HepG2 (cell line): ENCODE results near the gene ATF1. TPM values are rescaled to one million over a fixed set of nuclear protein-coding genes. Genes with fewer than 3 reads are reported as not detected.

Source experiments
- CBX2 ChIP-seq, 2 experiments: fragments of 200-600 bp in 1 of 2; sonication (generic); formaldehyde crosslinking in 1 of 2; IDR thresholded peaks; 2 replicates each; pipeline versions ENCODE4 v1.7.0 to v1.8.1; 2018 to 2022; ENCODE audit warnings: low read depth in 2 of 2, low read length in 1 of 2, mild to moderate bottlenecking in 1 of 2, missing genetic modification reagents in 1 of 2
- EEA1 ChIP-seq: sonication (generic); formaldehyde crosslinking; IDR thresholded peaks from 2 replicates; pipeline ENCODE4 v1.5.1; 2020; ENCODE audit warnings: mild to moderate bottlenecking, missing genetic modification reagents, borderline replicate concordance
- HMGA1 ChIP-seq: sonication (generic); formaldehyde crosslinking; conservative IDR thresholded peaks from 2 replicates; pipeline ENCODE4 v1.4.0; 2020; ENCODE audit warnings: missing genetic modification reagents
- LCORL ChIP-seq, 2 experiments: fragments of 450-650 bp in 1 of 2; sonication (generic) in 1 of 2; formaldehyde crosslinking in 1 of 2; IDR thresholded peaks; 2 replicates each; pipeline versions ENCODE4 v1.5.0 to v1.6.1; 2017 to 2020; ENCODE audit warnings: antibody characterized with exemption in 1 of 2, missing genetic modification reagents in 1 of 2
- MLLT10 ChIP-seq: sonication (generic); formaldehyde crosslinking; IDR thresholded peaks from 2 replicates; pipeline ENCODE4 v1.4.0; 2020; ENCODE audit warnings: missing genetic modification reagents
- NPAS2 ChIP-seq: sonication (generic); formaldehyde crosslinking; IDR thresholded peaks from 2 replicates; pipeline ENCODE4 v1.8.0; 2022; ENCODE audit warnings: mild to moderate bottlenecking, missing genetic modification reagents, borderline replicate concordance
- PAXIP1 ChIP-seq: sonication (generic); formaldehyde crosslinking; conservative IDR thresholded peaks from 2 replicates; pipeline ENCODE4 v1.4.0; 2020; ENCODE audit warnings: mild to moderate bottlenecking, missing genetic modification reagents, moderate library complexity
- POLR2G ChIP-seq: fragments of 200-400 bp; formaldehyde crosslinking; IDR thresholded peaks from 2 replicates; pipeline ENCODE4 v1.6.1; 2018; ENCODE audit warnings: mild to moderate bottlenecking, low read depth, low read length, moderate library complexity
- SP1 ChIP-seq, 2 experiments: fragments of 450-650 bp in 1 of 2; sonication (generic) in 1 of 2; formaldehyde crosslinking in 1 of 2; IDR thresholded peaks; 2 replicates each; pipeline versions ENCODE4 v1.4.0 to v1.6.1; 2016 to 2020; ENCODE audit warnings: missing genetic modification reagents in 1 of 2
- TBL1XR1 ChIP-seq: fragments of 150-350 bp; IDR thresholded peaks from 2 replicates; pipeline ENCODE4 v1.6.1; 2014; ENCODE audit warnings: borderline replicate concordance, low read length; ENCODE audit not compliant: partially characterized antibody
- ZBTB34 ChIP-seq: sonication (generic); formaldehyde crosslinking; IDR thresholded peaks from 2 replicates; pipeline ENCODE4 v1.8.0; 2022; ENCODE audit warnings: mild to moderate bottlenecking, missing genetic modification reagents
- ZEB1 ChIP-seq: IDR thresholded peaks from 2 replicates; pipeline ENCODE4 v1.6.1; 2012; ENCODE audit warnings: mild to moderate bottlenecking, low read depth, inconsistent platforms; ENCODE audit not compliant: insufficient replicate concordance
- ZNF143 ChIP-seq: sonication (generic); formaldehyde crosslinking; IDR thresholded peaks from 2 replicates; pipeline ENCODE4 v1.4.0; 2020; ENCODE audit warnings: missing genetic modification reagents
- ZNF331 ChIP-seq: sonication (generic); formaldehyde crosslinking; IDR thresholded peaks from 2 replicates; pipeline ENCODE4 v1.4.0; 2020; ENCODE audit warnings: missing genetic modification reagents
- ZNF546 ChIP-seq: sonication (generic); formaldehyde crosslinking; conservative IDR thresholded peaks from 2 replicates; pipeline ENCODE4 v1.8.1; 2023; ENCODE audit warnings: mild to moderate bottlenecking, missing genetic modification reagents
- ZNF629 ChIP-seq: sonication (generic); formaldehyde crosslinking; conservative IDR thresholded peaks from 2 replicates; pipeline ENCODE4 v1.5.0; 2020; ENCODE audit warnings: missing genetic modification reagents
- polyA plus RNA-seq, 8 experiments: library from polyadenylated mRNA; depleted of rRNA in 3 of 8; stranded (reverse) in 7 of 8; unstranded in 1 of 8; fragments of >200 nt; fragmentation: Illumina TruSeq in 4 of 8; extraction: Trizol in 4 of 8; gene quantifications; 2 replicates each; pipeline versions ENCODE4 v1.2.1 to v1.2.3, GENCODE V29; 2011 to 2016; ENCODE audit warnings: low read depth in 4 of 8, missing spikeins in 1 of 8, mixed read lengths in 1 of 8; ENCODE audit not compliant: insufficient read depth in 1 of 8
- total RNA-seq, 5 experiments: library from RNA; depleted of rRNA; stranded (reverse); fragments of >200 nt; fragmentation: Illumina TruSeq; extraction: Trizol; gene quantifications; 2 replicates each; pipeline ENCODE4 v1.2.3, GENCODE V29; 2016; ENCODE audit warnings: low read depth in 1 of 5
- TF ChIP-seq, protein P1 (sequence below): sonication (generic); formaldehyde crosslinking; IDR thresholded peaks from 2 replicates; pipeline ENCODE4 v1.4.0; 2020; ENCODE audit warnings: missing genetic modification reagents, borderline replicate concordance

Gene ATF1
- total and polyA plus RNA-seq, 2 of the 13 experiments (the other 11 are each of a cell fraction or from before 2014, with no cell fraction given): 29.3 to 52.0 TPM

- TF ChIP-seq ZEB1 (no peak), CBX2 (IDR thresholded peaks at IDR 0.05; ENCODE audit: low read depth, low read length) (no peak), CBX2 (CRISPR knock-in tag; IDR thresholded peaks at IDR 0.05; ENCODE audit: low read depth) (no peak), PAXIP1 (CRISPR knock-in tag) (peak; percentile 18; the same call in 1 of the 2 replicates), TBL1XR1 (no peak), ZNF331 (CRISPR knock-in tag) (peak; percentile 73), HMGA1 (CRISPR knock-in tag) (no peak), MLLT10 (CRISPR knock-in tag) (no peak), LCORL (IDR thresholded peaks at IDR 0.05) (no peak), LCORL (CRISPR knock-in tag; IDR thresholded peaks at IDR 0.05) (peak; percentile 85), ZNF546 (CRISPR knock-in tag) (no peak), ZBTB34 (CRISPR knock-in tag) (no peak), ZNF143 (CRISPR knock-in tag) (no peak), POLR2G (peak; percentile 92), NPAS2 (CRISPR knock-in tag) (no peak), SP1 (IDR thresholded peaks at IDR 0.05) (no peak), SP1 (CRISPR knock-in tag; IDR thresholded peaks at IDR 0.05) (peak; percentile 43; the same call in 1 of the 2 replicates), ZNF629 (CRISPR knock-in tag) (no peak), EEA1 (CRISPR knock-in tag) (no peak)
- TF ChIP-seq, protein P1, sequence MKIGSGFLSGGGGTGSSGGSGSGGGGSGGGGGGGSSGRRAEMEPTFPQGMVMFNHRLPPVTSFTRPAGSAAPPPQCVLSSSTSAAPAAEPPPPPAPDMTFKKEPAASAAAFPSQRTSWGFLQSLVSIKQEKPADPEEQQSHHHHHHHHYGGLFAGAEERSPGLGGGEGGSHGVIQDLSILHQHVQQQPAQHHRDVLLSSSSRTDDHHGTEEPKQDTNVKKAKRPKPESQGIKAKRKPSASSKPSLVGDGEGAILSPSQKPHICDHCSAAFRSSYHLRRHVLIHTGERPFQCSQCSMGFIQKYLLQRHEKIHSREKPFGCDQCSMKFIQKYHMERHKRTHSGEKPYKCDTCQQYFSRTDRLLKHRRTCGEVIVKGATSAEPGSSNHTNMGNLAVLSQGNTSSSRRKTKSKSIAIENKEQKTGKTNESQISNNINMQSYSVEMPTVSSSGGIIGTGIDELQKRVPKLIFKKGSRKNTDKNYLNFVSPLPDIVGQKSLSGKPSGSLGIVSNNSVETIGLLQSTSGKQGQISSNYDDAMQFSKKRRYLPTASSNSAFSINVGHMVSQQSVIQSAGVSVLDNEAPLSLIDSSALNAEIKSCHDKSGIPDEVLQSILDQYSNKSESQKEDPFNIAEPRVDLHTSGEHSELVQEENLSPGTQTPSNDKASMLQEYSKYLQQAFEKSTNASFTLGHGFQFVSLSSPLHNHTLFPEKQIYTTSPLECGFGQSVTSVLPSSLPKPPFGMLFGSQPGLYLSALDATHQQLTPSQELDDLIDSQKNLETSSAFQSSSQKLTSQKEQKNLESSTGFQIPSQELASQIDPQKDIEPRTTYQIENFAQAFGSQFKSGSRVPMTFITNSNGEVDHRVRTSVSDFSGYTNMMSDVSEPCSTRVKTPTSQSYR (CRISPR knock-in tag): no peak
Observed at GRCh38 chr12:50763639-50764285, at the start of gene ATF1 (continued).
